Vagina (tissue), 2 donors: ENCODE data around the gene PTPRN2. TPM values are rescaled to one million over a fixed set of nuclear protein-coding genes. Genes with fewer than 3 reads are reported as not detected.

Source experiments
- DNase-seq, 2 donors: peaks; one replicate each; pipeline ENCODE4 v3.0.0-alpha.2; 2017; ENCODE audit errors: extremely low spot score in 2 of 2
- H3K27ac ChIP-seq: fragments of 200-600 bp; sonication (generic); one replicate; pipeline ENCODE4 v1.5.1; 2019
- H3K27me3 ChIP-seq: fragments of 200-600 bp; sonication (generic); one replicate; pipeline ENCODE4 v1.5.1; 2019
- H3K36me3 ChIP-seq, 2 donors: fragments of 200-600 bp; sonication (generic); one replicate each; pipeline ENCODE4 v1.5.1; 2017 to 2019
- H3K4me1 ChIP-seq: fragments of 200-600 bp; sonication (generic); one replicate; pipeline ENCODE4 v1.5.1; 2019
- H3K4me3 ChIP-seq, 2 donors: fragments of 200-600 bp; sonication (generic); 1 replicate in 1 of 2; 2 replicates in 1 of 2; pipeline ENCODE4 v1.5.1; 2016 to 2019
- H3K9me3 ChIP-seq: fragments of 200-600 bp; sonication (generic); one replicate; pipeline ENCODE4 v1.5.1; 2019
- POLR2A ChIP-seq, 2 donors: fragments of 450-650 bp; IDR thresholded peaks; one replicate each; pipeline ENCODE4 v1.6.1; 2017; ENCODE audit warnings: antibody characterized with exemption in 2 of 2, mild to moderate bottlenecking in 2 of 2, moderate library complexity in 2 of 2
- POLR2AphosphoS5 ChIP-seq, 2 donors: sonication (generic); formaldehyde crosslinking; IDR thresholded peaks; one replicate each; pipeline ENCODE4 v1.9.0; 2017; ENCODE audit warnings: antibody characterized with exemption in 2 of 2, mild to moderate bottlenecking in 2 of 2, low read depth in 1 of 2; ENCODE audit not compliant: insufficient read depth in 1 of 2
- intact Hi-C: fragments of 100-400 bp; cut with DNase I; formaldehyde crosslinking; loops from one replicate; pipeline ENCODE4 v1.15.1; 2023
- total RNA-seq: library from RNA; depleted of rRNA; stranded (reverse); fragments of >200 nt; gene quantifications from one replicate; pipeline ENCODE4 v1.2.3, GENCODE V29; 2016
- TF ChIP-seq, protein P1 (sequence below), 3 experiments: fragments of 450-650 bp in 2 of 3; fragments of 200-600 bp in 1 of 3; sonication (generic) in 1 of 3; IDR thresholded peaks; one replicate each; pipeline ENCODE4 v1.5.1; 2017 to 2019; ENCODE audit warnings: antibody characterized with exemption in 3 of 3, mild to moderate bottlenecking in 2 of 3, moderate library complexity in 2 of 3

The PTPRN2 gene
- total RNA-seq, 1 donor from 2014 or later = 7.4 TPM

DNA sequence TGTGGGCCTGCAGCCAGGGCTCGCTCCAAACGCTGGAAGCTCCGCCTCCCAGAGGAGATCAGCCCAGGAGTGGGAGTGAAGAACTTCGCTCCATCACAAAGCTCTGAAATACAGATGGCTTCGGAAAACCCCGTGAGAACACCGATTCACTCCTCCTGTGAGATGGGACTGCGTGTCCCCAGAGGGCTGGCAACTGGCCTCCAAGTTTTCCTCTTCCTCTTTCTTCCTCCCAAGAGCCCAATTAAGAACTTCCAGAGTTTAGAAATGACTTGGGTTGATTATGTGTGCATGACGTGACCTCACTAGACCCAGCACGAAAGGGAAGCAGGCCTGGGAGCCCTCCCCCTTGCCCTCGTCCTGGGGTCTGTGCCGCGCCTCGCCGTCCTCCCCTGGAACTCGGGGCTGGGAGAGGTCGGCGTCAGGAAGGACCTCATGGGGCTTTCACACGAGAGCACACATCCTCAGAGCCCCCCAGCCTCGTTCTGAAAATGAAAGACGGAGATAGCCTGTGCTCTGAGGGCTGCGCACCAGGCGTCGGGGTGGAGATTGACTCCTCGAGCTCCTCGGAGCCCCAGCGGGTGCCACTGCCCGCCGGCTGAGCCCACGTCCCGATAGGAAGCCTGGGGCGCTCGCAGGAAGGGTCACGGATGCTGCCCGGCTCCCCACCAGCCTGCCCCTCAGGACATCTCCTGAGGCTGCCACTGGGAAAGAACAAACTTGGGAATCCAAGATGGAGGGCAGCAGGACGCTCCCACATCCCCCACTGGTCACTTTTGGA is 37.8 kb downstream of the PTPRN2 start:
- H3K4me3 ChIP-seq = no peak overlapping the region
- intact Hi-C loops = no loop called here
- no peak for TF ChIP-seq POLR2A (IDR thresholded peaks at IDR 0.05)
- H3K36me3 ChIP-seq = no peaks in the 10 kb centered on the region
- H3K4me1 ChIP-seq = no peaks in the 10 kb centered on the region
- no peaks in the 10 kb centered on the region for H3K27me3 ChIP-seq
- no peaks in the 10 kb centered on the region for H3K9me3 ChIP-seq
- H3K27ac ChIP-seq = no peak overlapping the region
- no peak for DNase-seq

DNA sequence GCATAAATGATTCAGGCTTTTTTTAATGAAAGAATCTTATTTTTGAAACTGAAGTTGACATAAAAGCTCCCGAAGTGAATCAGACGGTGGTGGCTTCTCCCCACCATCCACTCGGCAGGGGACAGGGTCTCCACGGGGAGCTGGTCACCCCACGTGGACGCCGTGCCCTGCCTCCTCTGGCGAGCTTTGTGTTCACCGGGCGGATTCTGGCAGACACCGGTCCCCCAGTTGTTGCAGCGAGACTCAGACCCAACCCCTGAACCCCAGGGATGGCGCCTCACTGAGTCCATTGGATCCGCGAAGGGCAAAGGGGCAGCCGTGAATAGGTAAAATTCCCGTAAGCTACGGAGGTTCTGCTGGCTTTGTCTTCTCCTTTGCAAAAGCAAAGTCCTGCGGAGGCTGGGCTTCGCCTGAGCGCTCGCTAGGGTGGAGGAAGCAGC is 38.4 kb downstream of the PTPRN2 start:
- no peak overlapping the region for H3K4me3 ChIP-seq
- intact Hi-C loops = no loop called here
- H3K36me3 ChIP-seq = no peaks in the 10 kb centered on the region
- TF ChIP-seq, protein P1, sequence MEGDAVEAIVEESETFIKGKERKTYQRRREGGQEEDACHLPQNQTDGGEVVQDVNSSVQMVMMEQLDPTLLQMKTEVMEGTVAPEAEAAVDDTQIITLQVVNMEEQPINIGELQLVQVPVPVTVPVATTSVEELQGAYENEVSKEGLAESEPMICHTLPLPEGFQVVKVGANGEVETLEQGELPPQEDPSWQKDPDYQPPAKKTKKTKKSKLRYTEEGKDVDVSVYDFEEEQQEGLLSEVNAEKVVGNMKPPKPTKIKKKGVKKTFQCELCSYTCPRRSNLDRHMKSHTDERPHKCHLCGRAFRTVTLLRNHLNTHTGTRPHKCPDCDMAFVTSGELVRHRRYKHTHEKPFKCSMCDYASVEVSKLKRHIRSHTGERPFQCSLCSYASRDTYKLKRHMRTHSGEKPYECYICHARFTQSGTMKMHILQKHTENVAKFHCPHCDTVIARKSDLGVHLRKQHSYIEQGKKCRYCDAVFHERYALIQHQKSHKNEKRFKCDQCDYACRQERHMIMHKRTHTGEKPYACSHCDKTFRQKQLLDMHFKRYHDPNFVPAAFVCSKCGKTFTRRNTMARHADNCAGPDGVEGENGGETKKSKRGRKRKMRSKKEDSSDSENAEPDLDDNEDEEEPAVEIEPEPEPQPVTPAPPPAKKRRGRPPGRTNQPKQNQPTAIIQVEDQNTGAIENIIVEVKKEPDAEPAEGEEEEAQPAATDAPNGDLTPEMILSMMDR (IDR thresholded peaks at IDR 0.05) = no peak
- TF ChIP-seq POLR2AphosphoS5 (IDR thresholded peaks at IDR 0.05; ENCODE audit: insufficient read depth in 1 of 2, low read depth in 1 of 2) = no peak
- no peak for TF ChIP-seq POLR2A (IDR thresholded peaks at IDR 0.05)
- no peak for DNase-seq
- no peak overlapping the region for H3K27ac ChIP-seq
- H3K27me3 ChIP-seq = no peaks in the 10 kb centered on the region
- H3K9me3 ChIP-seq = no peaks in the 10 kb centered on the region
- no peaks in the 10 kb centered on the region for H3K4me1 ChIP-seq

DNA sequence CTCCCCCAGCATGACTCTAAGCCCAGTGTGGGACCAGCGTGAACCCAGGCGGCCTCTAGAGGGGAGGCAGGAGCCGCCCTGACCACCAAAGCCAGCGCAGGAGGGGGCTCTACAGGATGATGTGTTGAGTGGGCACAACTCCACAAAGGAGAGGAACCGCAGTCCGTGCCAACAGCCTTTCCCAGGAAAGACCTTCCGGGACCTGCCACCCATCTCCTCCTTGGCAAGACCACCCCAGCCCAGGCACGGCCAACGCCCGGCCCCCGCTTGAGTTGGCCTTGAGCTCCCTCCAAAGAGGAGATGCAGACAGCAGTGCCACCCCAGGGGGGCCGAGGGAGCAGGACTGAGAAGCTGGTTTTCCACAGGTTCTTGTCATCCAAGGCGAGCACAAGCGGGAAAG is 38.9 kb downstream of the PTPRN2 start:
- no peaks in the 10 kb centered on the region for H3K36me3 ChIP-seq
- no peaks in the 10 kb centered on the region for H3K4me1 ChIP-seq
- H3K27me3 ChIP-seq = no peaks in the 10 kb centered on the region
- intact Hi-C loops = no loop called here
- no peaks in the 10 kb centered on the region for H3K9me3 ChIP-seq
- no peak overlapping the region for H3K4me3 ChIP-seq
- DNase-seq = no peak
- TF ChIP-seq, protein P1 (IDR thresholded peaks at IDR 0.05) = no peak
- no peak overlapping the region for H3K27ac ChIP-seq

DNA sequence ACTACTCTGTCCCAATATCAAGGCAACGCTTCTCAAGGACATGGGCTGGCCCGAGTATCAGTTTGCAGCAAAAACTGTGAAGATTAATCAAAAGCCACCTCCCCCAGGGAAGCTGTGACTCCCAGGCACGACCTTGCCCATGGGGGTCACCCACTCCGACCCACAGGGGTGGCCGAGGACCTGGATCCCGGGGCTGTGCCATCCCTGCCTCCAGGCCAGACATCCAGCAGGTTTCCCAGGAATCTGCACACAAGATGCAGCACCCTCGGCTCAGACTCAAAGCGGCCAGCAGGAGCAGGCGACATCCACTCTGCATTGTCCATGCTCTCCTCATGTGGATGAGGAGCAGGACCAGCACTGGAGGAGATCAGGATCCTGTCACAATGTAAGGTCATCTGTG is 39.8 kb downstream of the PTPRN2 start:
- Histone ChIP-seq H3K36me3 (no peaks in the 10 kb centered on the region), H3K27me3 (no peaks in the 10 kb centered on the region), H3K9me3 (no peaks in the 10 kb centered on the region), H3K27ac (no peak overlapping the region), H3K4me1 (no peaks in the 10 kb centered on the region), H3K4me3 (no peak overlapping the region)
- DNase-seq = no peak
- TF ChIP-seq, protein P1 (IDR thresholded peaks at IDR 0.05) = no peak
- no peak for TF ChIP-seq POLR2AphosphoS5 (IDR thresholded peaks at IDR 0.05; ENCODE audit: insufficient read depth in 1 of 2, low read depth in 1 of 2)
- TF ChIP-seq POLR2A (IDR thresholded peaks at IDR 0.05) = no peak
- intact Hi-C loops = no loop called here

DNA sequence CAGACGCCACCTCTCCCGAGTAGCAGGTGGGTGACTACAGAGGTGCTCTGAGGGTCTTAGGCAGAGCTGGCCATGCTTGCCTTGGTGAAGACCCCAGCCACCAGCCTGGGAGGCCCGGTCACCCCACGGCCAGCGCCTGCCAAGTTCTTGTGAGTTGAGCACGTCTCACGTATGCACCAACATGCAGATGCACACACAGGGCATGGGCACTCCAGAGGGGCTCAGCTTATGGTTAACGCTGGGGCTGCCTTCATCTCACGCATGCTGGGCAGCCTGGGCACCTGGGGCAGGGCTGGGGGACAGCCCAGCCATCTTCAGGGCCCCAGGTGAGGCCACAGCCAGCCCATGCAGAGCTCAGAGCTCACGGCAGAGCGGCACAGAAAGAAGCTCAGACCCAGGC is 41.0 kb downstream of the PTPRN2 start:
- H3K36me3 ChIP-seq = no peaks in the 10 kb centered on the region
- H3K4me3 ChIP-seq = no peak overlapping the region
- no peak for DNase-seq
- H3K27me3 ChIP-seq = no peaks in the 10 kb centered on the region
- intact Hi-C loops = no loop called here
- no peaks in the 10 kb centered on the region for H3K4me1 ChIP-seq
- TF ChIP-seq, protein P1 (IDR thresholded peaks at IDR 0.05) = no peak
- no peak for TF ChIP-seq POLR2A (IDR thresholded peaks at IDR 0.05)
- TF ChIP-seq POLR2AphosphoS5 (IDR thresholded peaks at IDR 0.05; ENCODE audit: insufficient read depth in 1 of 2, low read depth in 1 of 2) = no peak
- no peaks in the 10 kb centered on the region for H3K9me3 ChIP-seq
- H3K27ac ChIP-seq = no peak overlapping the region
